ENCODE measurements around the gene PHOSPHO1.

GRCh38 chr17:49266233-49266632 is 35.6 kb upstream of the PHOSPHO1 start:
- TF ChIP-seq CTCF (IDR thresholded peaks at IDR 0.05) = no peak
- no peak for TF ChIP-seq REST (IDR thresholded peaks at IDR 0.05; ENCODE audit: insufficient read depth in 1 of 2, low read depth in 2 of 2, low read length in 1 of 2)

Measured in Panc1 (cell line).